Trophoblast cell (in vitro differentiated cells and primary cell): Measurements from ENCODE around the gene TRPM8.

ENCODE experiments used
- DNase-seq, 2 donors: peaks; one replicate each; pipeline ENCODE4 v3.0.0-alpha.2; 2016
- H2AFZ ChIP-seq: 2 replicates; pipeline ENCODE4 v1.6.1; 2013; ENCODE audit warnings: low read length, moderate library complexity, mild to moderate bottlenecking; ENCODE audit not compliant: insufficient read depth, poor library complexity
- H2AK5ac ChIP-seq: 2 replicates; pipeline ENCODE4 v1.6.1; 2013; ENCODE audit warnings: mild to moderate bottlenecking, low read length
- H2BK120ac ChIP-seq: 2 replicates; pipeline ENCODE4 v1.6.1; 2013; ENCODE audit warnings: low read length, mild to moderate bottlenecking, moderate library complexity; ENCODE audit not compliant: insufficient read depth, poor library complexity
- H2BK12ac ChIP-seq: 2 replicates; pipeline ENCODE4 v1.6.1; 2013; ENCODE audit warnings: mild to moderate bottlenecking, low read length, moderate library complexity
- H2BK5ac ChIP-seq: 2 replicates; pipeline ENCODE4 v1.6.1; 2013; ENCODE audit warnings: low read length, low read depth, moderate library complexity, mild to moderate bottlenecking; ENCODE audit not compliant: poor library complexity
- H3K14ac ChIP-seq: 2 replicates; pipeline ENCODE4 v1.6.1; 2013; ENCODE audit warnings: mild to moderate bottlenecking, low read length
- H3K18ac ChIP-seq: 2 replicates; pipeline ENCODE4 v1.6.1; 2013; ENCODE audit warnings: mild to moderate bottlenecking, low read length
- H3K23ac ChIP-seq: 2 replicates; pipeline ENCODE4 v1.6.1; 2013; ENCODE audit warnings: low read length
- H3K27ac ChIP-seq: 2 replicates; pipeline ENCODE4 v1.5.1; 2013; ENCODE audit warnings: low read depth, mild to moderate bottlenecking, inconsistent platforms, low read length, moderate library complexity
- H3K27me3 ChIP-seq: 2 replicates; pipeline ENCODE4 v1.6.1; 2013; ENCODE audit warnings: inconsistent platforms, mild to moderate bottlenecking, low read length, moderate library complexity; ENCODE audit not compliant: insufficient read depth
- H3K36me3 ChIP-seq, 2 experiments: 1 replicate in 1 of 2; 2 replicates in 1 of 2; pipeline ENCODE4 v1.6.1; 2013; ENCODE audit warnings: low read length in 2 of 2, mild to moderate bottlenecking in 2 of 2, moderate library complexity in 1 of 2; ENCODE audit not compliant: insufficient read depth in 2 of 2, control insufficient read depth in 1 of 2
- H3K4ac ChIP-seq: 2 replicates; pipeline ENCODE4 v1.6.1; 2013; ENCODE audit warnings: low read depth, mild to moderate bottlenecking, low read length, moderate library complexity
- H3K4me1 ChIP-seq, 2 experiments: 1 replicate in 1 of 2; 2 replicates in 1 of 2; pipeline ENCODE4 v1.6.1; 2013; ENCODE audit warnings: low read length in 2 of 2, mild to moderate bottlenecking in 2 of 2, moderate library complexity in 1 of 2; ENCODE audit not compliant: insufficient read depth in 2 of 2, control insufficient read depth in 1 of 2
- H3K4me2 ChIP-seq: 2 replicates; pipeline ENCODE4 v1.6.1; 2013; ENCODE audit warnings: inconsistent platforms, mild to moderate bottlenecking, low read length, moderate library complexity
- H3K4me3 ChIP-seq: 2 replicates; pipeline ENCODE4 v1.5.1; 2013; ENCODE audit warnings: mild to moderate bottlenecking, low read depth, low read length, inconsistent platforms
- H3K79me1 ChIP-seq: one replicate; pipeline ENCODE4 v1.6.1; 2013; ENCODE audit warnings: low read length
- H3K79me2 ChIP-seq: 2 replicates; pipeline ENCODE4 v1.6.1; 2013; ENCODE audit warnings: low read length, mild to moderate bottlenecking; ENCODE audit not compliant: control insufficient read depth, insufficient read depth, poor library complexity
- H3K9ac ChIP-seq: 2 replicates; pipeline ENCODE4 v1.6.1; 2013; ENCODE audit warnings: mild to moderate bottlenecking, low read length
- H3K9me3 ChIP-seq: 2 replicates; pipeline ENCODE4 v1.6.1; 2013; ENCODE audit warnings: low read depth, mild to moderate bottlenecking, control low read depth, inconsistent platforms, low read length; ENCODE audit not compliant: insufficient read depth
- H4K12ac ChIP-seq: 2 replicates; pipeline ENCODE4 v1.6.1; 2013; ENCODE audit warnings: low read depth, mild to moderate bottlenecking, low read length, moderate library complexity
- H4K8ac ChIP-seq: 2 replicates; pipeline ENCODE4 v1.6.1; 2013; ENCODE audit warnings: low read depth, mild to moderate bottlenecking, low read length, moderate library complexity
- H4K91ac ChIP-seq: one replicate; pipeline ENCODE4 v1.6.1; 2013; ENCODE audit warnings: low read depth, mild to moderate bottlenecking, low read length, moderate library complexity
- WGBS: extraction: QIAGEN DNeasy Blood & Tissue Kit; methylation state at CpG from one replicate; pipeline ENCODE4 v1.1.7; 2013; ENCODE audit warnings: missing lambda C conversion rate; ENCODE audit not compliant: insufficient read length, insufficient coverage; ENCODE audit errors: extremely low coverage; 5-methylcytosine and 5-hydroxymethylcytosine counted together

TRPM8 gene

DNA sequence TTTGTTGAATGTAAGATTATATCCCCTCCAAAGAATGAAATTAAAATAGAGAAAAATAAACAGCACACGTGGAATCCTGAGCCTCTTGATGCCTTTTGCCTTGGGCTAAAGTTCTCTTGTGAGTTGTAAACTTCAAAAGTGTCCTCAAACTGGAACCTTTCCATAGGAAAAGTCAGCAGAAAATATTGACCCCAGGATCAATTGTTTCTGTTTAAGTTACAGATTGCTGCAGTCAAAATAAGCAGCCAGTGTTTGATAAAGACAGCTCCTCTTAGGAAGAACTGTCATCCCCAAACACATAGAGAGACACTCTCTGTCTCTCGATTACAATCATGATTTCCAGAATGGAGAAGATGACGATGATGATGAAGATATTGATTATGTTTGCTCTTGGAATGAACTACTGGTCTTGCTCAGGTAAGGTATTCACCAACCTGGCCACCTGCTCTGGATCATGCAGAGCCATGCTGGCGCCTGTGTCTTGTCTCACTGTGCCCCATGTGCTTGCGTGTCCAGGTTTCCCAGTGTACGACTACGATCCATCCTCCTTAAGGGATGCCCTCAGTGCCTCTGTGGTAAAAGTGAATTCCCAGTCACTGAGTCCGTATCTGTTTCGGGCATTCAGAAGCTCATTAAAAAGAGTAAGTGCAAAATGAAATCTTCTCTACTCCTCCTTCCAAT is 133.4 kb downstream of the TRPM8 start, which contains the start of gene SPP2:
TSS of gene SPP2 (plus strand) at position 248 of the 681 bp plus-strand sequence. CDS start at position 333, 85 bp downstream.
- no peak within 1 kb of the TSS for H2BK120ac ChIP-seq
- H3K9ac ChIP-seq: no peak within 1 kb of the TSS
- no peak within 1 kb of the TSS for H4K12ac ChIP-seq
- no peak within 1 kb of the TSS for H3K23ac ChIP-seq
- no CpG with 5 or more reads among the region's 9 CpGs for WGBS
- H3K79me1 ChIP-seq: no peaks in the 10 kb centered on the region
- no peak within 1 kb of the TSS for H3K27ac ChIP-seq
- H3K4me2 ChIP-seq: no peak within 1 kb of the TSS
- no peak within 1 kb of the TSS for H4K8ac ChIP-seq
- H3K79me2 ChIP-seq: no peaks in the 10 kb centered on the region
- H2AFZ ChIP-seq: no peak within 1 kb of the TSS
- H2BK12ac ChIP-seq: no peak within 1 kb of the TSS
- no peaks in the 10 kb centered on the region for H3K9me3 ChIP-seq
- no peak within 1 kb of the TSS for H2BK5ac ChIP-seq
- no peak within 1 kb of the TSS for H3K18ac ChIP-seq
- H3K4me3 ChIP-seq: no peak within 1 kb of the TSS
- no peak within 1 kb of the TSS for H2AK5ac ChIP-seq
- DNase-seq: no peak
- no peak within 1 kb of the TSS for H3K4ac ChIP-seq
- no peak within 1 kb of the TSS for H4K91ac ChIP-seq
- H3K36me3 ChIP-seq: no peaks in the 10 kb centered on the region
- no peaks in the 10 kb centered on the region for H3K27me3 ChIP-seq
- H3K14ac ChIP-seq: no peak within 1 kb of the TSS
- H3K4me1 ChIP-seq: no peaks in the 10 kb centered on the region

- H2BK120ac ChIP-seq: no peak overlapping the region
- H3K27me3 ChIP-seq: no peaks in the 10 kb centered on the region
- H3K4me2 ChIP-seq: no peak overlapping the region
- H3K9ac ChIP-seq: no peak overlapping the region
- H3K18ac ChIP-seq: no peak overlapping the region
- H2BK5ac ChIP-seq: no peak overlapping the region
- peak overlapping the region; percentile 2 for H3K23ac ChIP-seq
- no peak overlapping the region for H2AK5ac ChIP-seq
- H3K9me3 ChIP-seq: no peaks in the 10 kb centered on the region
- no peak overlapping the region for H2AFZ ChIP-seq
- H3K4me1 ChIP-seq: no peaks in the 10 kb centered on the region
- H3K4ac ChIP-seq: no peak overlapping the region
- no peak for DNase-seq
- H4K8ac ChIP-seq: no peak overlapping the region
- no peak overlapping the region for H2BK12ac ChIP-seq
- H3K79me2 ChIP-seq: no peaks in the 10 kb centered on the region
- H3K79me1 ChIP-seq: no peaks in the 10 kb centered on the region
- H3K14ac ChIP-seq: no peak overlapping the region
- WGBS: no CpG with 5 or more reads among the region's 4 CpGs
- no peak overlapping the region for H4K91ac ChIP-seq
- H3K4me3 ChIP-seq: no peak overlapping the region
- no peaks in the 10 kb centered on the region for H3K36me3 ChIP-seq
- no peak overlapping the region for H3K27ac ChIP-seq
- no peak overlapping the region for H4K12ac ChIP-seq
These were observed 134.3 kb downstream of the TRPM8 start for GRCh38 chr2:234051374-234052070.

DNA sequence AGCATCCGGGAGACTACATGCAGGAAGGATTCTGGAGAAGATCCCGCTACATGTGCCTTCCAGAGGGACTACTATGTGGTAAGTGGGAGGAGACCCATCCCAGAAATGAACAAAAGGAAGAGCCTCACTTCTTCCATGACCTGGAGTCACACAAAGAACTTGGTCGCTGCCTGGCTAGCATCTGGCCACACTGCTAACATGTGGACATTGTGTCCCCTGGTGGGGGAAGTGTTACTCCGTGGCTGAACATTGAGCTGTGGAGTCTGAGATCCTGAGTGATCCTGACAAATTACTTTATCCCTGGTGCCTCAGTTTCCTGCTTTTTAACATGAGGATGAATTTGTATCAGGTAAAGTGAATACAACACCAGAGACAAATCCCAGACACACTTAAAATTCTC is 141.7 kb downstream of the TRPM8 start:
- Histone ChIP-seq H4K91ac (no peak overlapping the region), H4K12ac (no peak overlapping the region), H4K8ac (no peak overlapping the region), H3K4me1 (no peaks in the 10 kb centered on the region), H3K27me3 (no peaks in the 10 kb centered on the region), H2AFZ (no peak overlapping the region), H3K36me3 (no peaks in the 10 kb centered on the region), H2BK120ac (no peak overlapping the region), H3K4me3 (no peak overlapping the region), H3K9me3 (no peaks in the 10 kb centered on the region), H3K79me2 (no peaks in the 10 kb centered on the region), H3K9ac (no peak overlapping the region), H3K23ac (no peak overlapping the region), H3K27ac (no peak overlapping the region), H3K4ac (no peak overlapping the region), H3K79me1 (no peaks in the 10 kb centered on the region), H2BK5ac (no peak overlapping the region), H3K18ac (no peak overlapping the region), H3K14ac (no peak overlapping the region), H3K4me2 (no peak overlapping the region), H2BK12ac (no peak overlapping the region), H2AK5ac (no peak overlapping the region)
- no peak for DNase-seq
- no CpG with 5 or more reads among the region's 4 CpGs for WGBS

DNA sequence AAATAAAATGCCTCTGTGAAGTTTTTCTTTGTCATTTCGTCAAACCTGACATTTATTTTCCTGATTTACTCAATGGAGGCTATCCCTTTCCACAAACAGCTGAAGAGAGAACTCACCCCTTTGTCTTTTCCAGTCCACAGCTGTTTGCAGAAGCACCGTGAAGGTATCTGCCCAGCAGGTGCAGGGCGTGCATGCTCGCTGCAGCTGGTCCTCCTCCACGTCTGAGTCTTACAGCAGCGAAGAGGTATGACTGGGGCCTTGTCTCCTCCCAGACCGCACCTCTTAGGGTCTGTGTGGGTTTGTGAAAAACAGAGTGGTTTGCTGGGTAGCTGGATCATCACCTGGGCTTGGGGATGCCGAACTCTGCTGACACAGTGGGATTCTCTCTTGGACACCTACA is 143.1 kb downstream of the TRPM8 start:
- Histone ChIP-seq H4K8ac (no peak overlapping the region), H3K4me2 (no peak overlapping the region), H2BK120ac (no peak overlapping the region), H3K4ac (no peak overlapping the region), H2BK12ac (no peak overlapping the region), H3K36me3 (no peaks in the 10 kb centered on the region), H3K9ac (no peak overlapping the region), H3K79me1 (no peaks in the 10 kb centered on the region), H4K12ac (no peak overlapping the region), H3K4me3 (no peak overlapping the region), H3K18ac (no peak overlapping the region), H3K4me1 (no peaks in the 10 kb centered on the region), H3K27ac (no peak overlapping the region), H3K23ac (no peak overlapping the region), H3K79me2 (no peaks in the 10 kb centered on the region), H3K14ac (no peak overlapping the region), H2BK5ac (no peak overlapping the region), H2AFZ (no peak overlapping the region), H3K9me3 (no peaks in the 10 kb centered on the region), H3K27me3 (no peaks in the 10 kb centered on the region), H4K91ac (no peak overlapping the region), H2AK5ac (no peak overlapping the region)
- no peak for DNase-seq
- WGBS: no CpG with 5 or more reads among the region's 8 CpGs
